NCI-H774 (cell line): ENCODE results near the gene ELFN1.
"Not testable (repeated sequence)": the region's sequence is repeated elsewhere in the genome, so short reads cannot be mapped to it uniquely, and the experiment has no call there.

Experiments used
- DNase-seq: peaks from one replicate; lab custom pipeline; 2025; lab: John Stamatoyannopoulos, UW

The ELFN1 gene

GRCh38 chr7:1757601-1758000, 87.5 kb downstream of the ELFN1 start:
- DNase-seq, result no peak

- DNase-seq, result no peak
Observed at GRCh38 chr7:1758028-1758858, 88.2 kb downstream of the ELFN1 start.

GRCh38 chr7:1758859-1759521, 88.9 kb downstream of the ELFN1 start:
- no peak for DNase-seq

- DNase-seq, result no peak
Observed at GRCh38 chr7:1761097-1761496, 91.0 kb downstream of the ELFN1 start.

- no peak for DNase-seq
Observed at GRCh38 chr7:1761774-1762173, 91.7 kb downstream of the ELFN1 start.

GRCh38 chr7:1762238-1762945, 92.3 kb downstream of the ELFN1 start:
- DNase-seq, result no peak

- DNase-seq, result no peak
Observed at GRCh38 chr7:1763033-1763432, 93.0 kb downstream of the ELFN1 start.

GRCh38 chr7:1763911-1764310, 93.8 kb downstream of the ELFN1 start:
- DNase-seq, result not testable (repeated sequence)

- no peak for DNase-seq
Observed at GRCh38 chr7:1765336-1765735, 95.3 kb downstream of the ELFN1 start.

- peak; percentile 19 for DNase-seq
Observed at GRCh38 chr7:1767524-1767923, 97.4 kb downstream of the ELFN1 start.

- DNase-seq, result no peak
Observed at GRCh38 chr7:1768832-1769231, 98.8 kb downstream of the ELFN1 start.

- DNase-seq, result no peak
Observed at GRCh38 chr7:1769286-1770200, 99.5 kb downstream of the ELFN1 start.

GRCh38 chr7:1770331-1770730, 100.3 kb downstream of the ELFN1 start:
- no peak for DNase-seq

- DNase-seq, result no peak
Observed at GRCh38 chr7:1775389-1775788, 105.3 kb downstream of the ELFN1 start.

GRCh38 chr7:1777122-1777521, 107.0 kb downstream of the ELFN1 start:
- no peak for DNase-seq

- no peak for DNase-seq
Observed at GRCh38 chr7:1779445-1779844, 109.4 kb downstream of the ELFN1 start.

GRCh38 chr7:1781369-1781768, 111.3 kb downstream of the ELFN1 start:
- DNase-seq, result no peak

GRCh38 chr7:1785839-1786238, 115.8 kb downstream of the ELFN1 start:
- no peak for DNase-seq

- no peak for DNase-seq
Observed at GRCh38 chr7:1787241-1787640, 117.2 kb downstream of the ELFN1 start.

- no peak for DNase-seq
Observed at GRCh38 chr7:1787681-1788235, 117.7 kb downstream of the ELFN1 start.

GRCh38 chr7:1794888-1795542, 124.9 kb downstream of the ELFN1 start:
- DNase-seq, result no peak
